ENCODE results near the gene SEPSECS.

DNA sequence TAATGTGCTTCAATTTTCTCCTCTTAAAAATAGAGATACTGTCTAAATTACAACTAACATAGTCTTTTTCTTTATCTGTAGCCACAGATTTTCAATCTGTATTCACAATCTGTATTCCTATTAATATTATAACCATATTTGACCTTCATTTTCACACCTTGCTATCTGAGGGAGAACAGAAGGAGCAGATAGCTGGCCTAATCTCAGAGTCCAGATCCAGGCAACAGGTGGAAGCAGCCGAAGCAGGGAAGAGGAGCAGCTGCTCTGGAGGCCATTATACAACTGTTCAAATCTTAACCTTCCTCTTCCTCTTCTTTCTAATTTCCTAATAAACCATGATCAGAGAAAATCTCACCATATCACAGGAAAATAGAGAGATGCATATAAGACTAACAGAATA lies 14.2 kb downstream of the SEPSECS start:
- TF ChIP-seq EP300 (IDR thresholded peaks at IDR 0.05) (no peak), POLR2A (IDR thresholded peaks at IDR 0.05) (no peak)
- TF ChIP-seq, protein P1, sequence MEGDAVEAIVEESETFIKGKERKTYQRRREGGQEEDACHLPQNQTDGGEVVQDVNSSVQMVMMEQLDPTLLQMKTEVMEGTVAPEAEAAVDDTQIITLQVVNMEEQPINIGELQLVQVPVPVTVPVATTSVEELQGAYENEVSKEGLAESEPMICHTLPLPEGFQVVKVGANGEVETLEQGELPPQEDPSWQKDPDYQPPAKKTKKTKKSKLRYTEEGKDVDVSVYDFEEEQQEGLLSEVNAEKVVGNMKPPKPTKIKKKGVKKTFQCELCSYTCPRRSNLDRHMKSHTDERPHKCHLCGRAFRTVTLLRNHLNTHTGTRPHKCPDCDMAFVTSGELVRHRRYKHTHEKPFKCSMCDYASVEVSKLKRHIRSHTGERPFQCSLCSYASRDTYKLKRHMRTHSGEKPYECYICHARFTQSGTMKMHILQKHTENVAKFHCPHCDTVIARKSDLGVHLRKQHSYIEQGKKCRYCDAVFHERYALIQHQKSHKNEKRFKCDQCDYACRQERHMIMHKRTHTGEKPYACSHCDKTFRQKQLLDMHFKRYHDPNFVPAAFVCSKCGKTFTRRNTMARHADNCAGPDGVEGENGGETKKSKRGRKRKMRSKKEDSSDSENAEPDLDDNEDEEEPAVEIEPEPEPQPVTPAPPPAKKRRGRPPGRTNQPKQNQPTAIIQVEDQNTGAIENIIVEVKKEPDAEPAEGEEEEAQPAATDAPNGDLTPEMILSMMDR (IDR thresholded peaks at IDR 0.05), result no peak
